Measurements from ENCODE around the gene PGC.
A peak's percentile ranks its signal among the peaks of the same experiment; 100 is the strongest.

Gene PGC

DNA sequence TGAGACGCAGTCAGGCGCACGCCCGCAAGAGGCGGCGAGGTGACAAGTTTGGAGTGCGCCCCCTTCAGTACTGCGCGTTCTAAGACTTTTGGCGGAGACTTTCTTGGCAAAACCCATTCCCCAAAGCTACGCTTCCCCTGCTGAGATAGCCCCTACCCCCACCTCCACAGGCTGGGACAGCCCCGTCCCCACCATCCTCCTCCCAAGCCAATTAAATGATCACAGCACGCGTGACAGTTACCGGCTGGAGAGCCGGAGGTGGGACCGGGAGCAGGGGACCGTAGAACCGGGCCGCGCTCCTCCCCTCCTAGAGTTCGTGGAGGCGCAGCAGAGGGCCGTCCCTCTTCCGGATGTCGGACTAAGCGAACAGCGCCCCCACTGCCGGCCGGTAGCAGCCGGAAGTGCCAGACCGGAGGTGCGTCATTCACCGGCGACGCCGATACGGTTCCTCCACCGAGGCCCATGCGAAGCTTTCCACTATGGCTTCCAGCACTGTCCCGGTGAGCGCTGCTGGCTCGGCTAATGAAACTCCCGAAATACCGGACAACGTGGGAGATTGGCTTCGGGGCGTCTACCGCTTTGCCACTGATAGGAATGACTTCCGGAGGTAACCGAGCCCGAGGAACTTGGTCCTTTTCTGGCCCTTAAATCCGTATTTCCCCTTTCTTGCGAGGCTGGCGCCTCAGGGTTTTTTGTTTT is 40.2 kb upstream of the PGC start, which contains the start of gene TOMM6:
Gene TOMM6 (plus strand): TSS at position 476 of the 699 bp plus-strand sequence. CDS start 4 bp downstream, at position 480.
- peak; percentile 83 for DNase-seq (ENCODE audit: low read depth)
- TF ChIP-seq, protein P1, sequence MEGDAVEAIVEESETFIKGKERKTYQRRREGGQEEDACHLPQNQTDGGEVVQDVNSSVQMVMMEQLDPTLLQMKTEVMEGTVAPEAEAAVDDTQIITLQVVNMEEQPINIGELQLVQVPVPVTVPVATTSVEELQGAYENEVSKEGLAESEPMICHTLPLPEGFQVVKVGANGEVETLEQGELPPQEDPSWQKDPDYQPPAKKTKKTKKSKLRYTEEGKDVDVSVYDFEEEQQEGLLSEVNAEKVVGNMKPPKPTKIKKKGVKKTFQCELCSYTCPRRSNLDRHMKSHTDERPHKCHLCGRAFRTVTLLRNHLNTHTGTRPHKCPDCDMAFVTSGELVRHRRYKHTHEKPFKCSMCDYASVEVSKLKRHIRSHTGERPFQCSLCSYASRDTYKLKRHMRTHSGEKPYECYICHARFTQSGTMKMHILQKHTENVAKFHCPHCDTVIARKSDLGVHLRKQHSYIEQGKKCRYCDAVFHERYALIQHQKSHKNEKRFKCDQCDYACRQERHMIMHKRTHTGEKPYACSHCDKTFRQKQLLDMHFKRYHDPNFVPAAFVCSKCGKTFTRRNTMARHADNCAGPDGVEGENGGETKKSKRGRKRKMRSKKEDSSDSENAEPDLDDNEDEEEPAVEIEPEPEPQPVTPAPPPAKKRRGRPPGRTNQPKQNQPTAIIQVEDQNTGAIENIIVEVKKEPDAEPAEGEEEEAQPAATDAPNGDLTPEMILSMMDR (IDR thresholded peaks at IDR 0.05; ENCODE audit: control insufficient read depth, extremely low read depth, insufficient read depth), result peak; percentile 89
- H3K4me3 ChIP-seq (ENCODE audit: low read depth, low read length), result peak within 1 kb of the TSS; percentile 100

DNA sequence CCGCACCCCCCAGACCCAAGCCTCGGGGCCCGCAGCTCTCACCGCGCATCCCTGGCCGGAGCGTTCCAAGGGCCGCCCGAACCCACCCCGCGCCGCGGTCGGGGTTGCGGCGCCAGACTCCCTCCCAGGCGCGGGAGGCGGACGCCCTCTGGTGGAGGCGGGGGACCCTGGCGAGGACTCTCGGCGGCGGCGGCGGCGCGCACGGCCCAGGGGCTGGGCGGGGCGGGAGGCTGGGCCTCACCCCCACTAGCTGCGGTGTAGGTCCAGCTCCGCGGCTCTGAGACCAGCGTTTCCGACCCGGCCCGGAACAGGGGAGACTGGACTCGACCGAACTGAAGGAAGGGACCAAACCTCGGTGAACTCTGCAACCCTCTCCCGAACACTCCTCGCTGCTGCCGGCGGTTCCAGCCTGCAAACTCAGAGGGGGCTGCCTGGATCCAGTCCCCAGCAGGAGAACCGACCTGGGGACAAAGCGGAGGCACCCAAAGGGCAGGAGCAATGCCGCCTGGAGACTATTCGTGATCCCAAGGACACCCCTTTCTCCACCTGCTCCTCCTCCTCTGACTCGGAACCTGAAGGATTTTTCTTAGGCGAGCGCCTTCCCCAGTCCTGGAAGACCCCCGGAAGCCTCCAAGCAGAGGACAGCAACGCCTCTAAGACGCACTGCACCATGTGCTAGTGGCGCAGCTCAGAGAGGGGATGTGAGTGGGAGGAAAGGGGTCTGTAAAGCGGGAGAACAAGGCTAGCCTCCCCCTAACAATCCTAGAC is 39.4 kb upstream of the PGC start:
- peak overlapping the region; percentile 100 for H3K4me3 ChIP-seq (ENCODE audit: low read depth, low read length)
- no peak for DNase-seq (ENCODE audit: low read depth)
- TF ChIP-seq, protein P1 (IDR thresholded peaks at IDR 0.05; ENCODE audit: control insufficient read depth, extremely low read depth, insufficient read depth), result peak; percentile 92

DNA sequence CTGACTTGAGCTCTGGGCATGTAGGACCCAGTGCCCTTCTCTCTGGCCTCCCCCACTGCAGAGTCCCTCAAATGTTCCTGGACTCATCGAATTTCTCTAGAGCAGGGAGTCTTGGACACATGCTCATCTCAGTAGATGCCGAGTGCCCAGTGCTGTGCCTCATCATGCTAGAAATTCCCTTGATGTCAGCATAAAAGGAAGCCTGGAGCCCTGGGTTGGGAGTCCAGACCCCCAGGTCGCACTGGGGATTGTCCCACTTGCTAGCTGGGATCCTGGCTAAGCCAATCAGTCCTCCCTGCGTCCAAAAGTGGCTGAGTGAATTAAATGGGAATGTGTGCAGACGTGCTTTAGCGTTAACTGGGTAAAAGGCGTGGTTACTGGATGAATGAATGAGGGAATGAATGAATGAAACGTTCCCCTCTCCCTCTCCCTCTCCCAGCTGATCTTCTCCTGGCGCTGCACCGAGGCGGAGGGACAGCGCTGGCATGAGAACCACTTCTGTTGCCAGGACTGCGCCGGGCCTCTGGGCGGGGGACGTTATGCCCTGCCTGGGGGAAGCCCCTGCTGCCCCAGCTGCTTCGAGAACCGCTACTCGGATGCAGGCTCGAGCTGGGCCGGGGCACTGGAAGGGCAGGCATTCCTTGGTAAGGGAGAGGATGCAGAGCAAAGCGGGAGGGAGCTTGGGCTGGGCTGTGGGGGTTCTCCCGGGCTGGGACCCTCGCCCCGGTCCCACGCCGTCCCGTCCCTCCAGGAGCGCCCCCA is 38.7 kb upstream of the PGC start:
- H3K4me3 ChIP-seq (ENCODE audit: low read depth, low read length), result peak overlapping the region; percentile 100
- TF ChIP-seq, protein P1 (IDR thresholded peaks at IDR 0.05; ENCODE audit: control insufficient read depth, extremely low read depth, insufficient read depth), result no peak
- no peak for DNase-seq (ENCODE audit: low read depth)

DNA sequence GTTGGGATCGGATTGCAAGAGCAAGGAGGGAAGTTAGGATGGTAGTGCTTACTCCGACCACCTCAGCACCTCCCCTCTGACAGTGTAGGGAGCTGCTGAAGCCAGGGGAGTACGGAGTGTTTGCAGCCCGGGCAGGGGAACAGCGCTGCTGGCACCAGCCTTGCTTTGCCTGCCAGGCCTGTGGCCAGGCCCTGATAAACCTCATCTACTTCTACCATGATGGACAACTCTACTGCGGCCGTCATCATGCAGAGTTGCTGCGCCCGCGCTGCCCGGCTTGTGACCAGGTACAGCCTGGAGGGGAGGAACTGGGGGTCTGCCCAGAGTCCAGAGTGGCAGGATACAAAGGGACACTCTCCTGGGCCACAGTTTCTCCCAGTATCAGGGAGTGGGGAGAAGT is 38.1 kb upstream of the PGC start:
- TF ChIP-seq, protein P1 (IDR thresholded peaks at IDR 0.05; ENCODE audit: control insufficient read depth, extremely low read depth, insufficient read depth), result no peak
- DNase-seq (ENCODE audit: low read depth), result no peak
- no peak overlapping the region for H3K4me3 ChIP-seq (ENCODE audit: low read depth, low read length)

DNA sequence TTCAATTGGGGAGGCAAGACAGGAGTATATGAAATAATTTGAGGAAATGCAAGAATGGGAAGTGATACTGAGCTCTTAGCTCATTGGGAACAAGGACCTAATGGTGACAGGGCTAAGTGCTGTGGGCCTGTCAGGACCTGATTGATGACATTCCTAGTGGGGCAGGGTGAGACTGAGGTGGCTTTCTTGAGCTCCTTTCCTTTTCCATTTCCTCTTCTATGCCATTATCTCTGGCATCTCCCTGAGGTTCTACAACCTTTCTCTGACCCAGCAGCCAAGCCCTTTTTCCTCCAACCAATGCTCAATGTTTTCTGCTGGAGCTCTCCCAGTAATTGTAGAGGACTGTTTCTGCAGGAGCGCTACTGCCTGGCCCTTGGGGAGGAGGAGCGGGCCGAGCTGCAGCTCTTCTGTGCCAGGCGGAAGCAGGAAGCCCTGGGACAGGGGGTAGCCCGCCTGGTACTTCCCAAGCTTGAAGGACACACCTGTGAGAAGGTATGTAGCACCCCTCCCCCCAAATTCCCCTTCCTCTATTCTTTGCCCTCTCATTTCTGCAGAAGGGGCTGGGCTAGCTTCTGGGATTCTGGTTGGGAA is 37.5 kb upstream of the PGC start:
- no peak for DNase-seq (ENCODE audit: low read depth)
- H3K4me3 ChIP-seq (ENCODE audit: low read depth, low read length), result no peak overlapping the region
- TF ChIP-seq, protein P1 (IDR thresholded peaks at IDR 0.05; ENCODE audit: control insufficient read depth, extremely low read depth, insufficient read depth), result no peak

DNA sequence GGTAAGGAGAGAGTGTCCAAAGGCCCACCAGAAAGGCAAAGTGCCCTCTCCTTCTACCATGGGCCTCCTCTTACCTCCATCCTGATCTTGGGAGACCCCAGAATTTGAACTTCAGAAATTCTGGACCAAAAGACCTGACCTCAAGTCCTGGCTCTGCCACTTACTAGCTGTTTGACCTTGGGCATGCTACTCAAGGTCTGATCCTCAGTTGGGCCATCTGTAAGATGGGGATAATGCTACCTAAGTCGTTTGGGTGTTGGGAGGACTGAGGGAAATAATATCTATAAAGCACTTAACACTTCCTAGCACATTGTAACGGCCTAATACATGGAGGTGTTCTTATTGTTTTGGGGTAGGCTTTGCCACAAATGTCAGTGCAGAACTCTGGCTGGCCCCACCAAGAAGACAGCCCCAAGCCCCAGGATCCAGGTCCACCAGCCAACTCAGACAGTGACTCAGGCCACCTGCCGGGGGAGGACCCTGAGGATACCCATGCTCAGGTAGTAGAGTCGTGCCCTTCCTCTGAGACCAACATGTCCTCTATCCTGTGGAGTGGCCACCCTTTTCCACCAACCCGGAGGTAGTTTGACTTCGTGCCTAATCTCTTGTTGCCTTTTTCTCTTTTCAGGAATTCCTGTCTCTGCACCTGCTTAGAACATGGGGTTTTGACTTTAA is 36.0 kb upstream of the PGC start:
- H3K4me3 ChIP-seq (ENCODE audit: low read depth, low read length), result no peak overlapping the region
- TF ChIP-seq, protein P1 (IDR thresholded peaks at IDR 0.05; ENCODE audit: control insufficient read depth, extremely low read depth, insufficient read depth), result no peak
- no peak for DNase-seq (ENCODE audit: low read depth)

Data from LNCaP clone FGC (cell line).